Spleen (tissue), 7 donors: ENCODE results near the gene RILPL1.

Experiments used
- POLR2AphosphoS5 ChIP-seq, 3 donors: sonication (generic); formaldehyde crosslinking; IDR thresholded peaks; one replicate each; pipeline ENCODE4 v1.5.1; 2017; ENCODE audit warnings: antibody characterized with exemption in 3 of 3
- TF ChIP-seq, protein P1 (sequence below), 11 experiments: fragments of 200-600 bp in 7 of 11; fragments of 450-650 bp in 4 of 11; sonication (generic) in 4 of 11; IDR thresholded peaks in 8 of 11; conservative IDR thresholded peaks in 3 of 11; 1 replicate in 7 of 11; 2 replicates in 4 of 11; pipeline versions ENCODE4 v1.4.0 to v1.8.0; 2016 to 2021; ENCODE audit warnings: antibody characterized with exemption in 11 of 11, inconsistent platforms in 4 of 11, mild to moderate bottlenecking in 1 of 11
- donor health status: DM: no; HTN: no; CAD: no; lungs with moderate emphysema.
- donor health status: DM: no; HTN: no; CAD: no.
- donor health status: DM: no; HTN: no; CAD: no.

GRCh38 chr12:123436017-123436964 lies 97.2 kb downstream of the RILPL1 start, which contains the start of gene RILPL2:
- TF ChIP-seq, protein P1, sequence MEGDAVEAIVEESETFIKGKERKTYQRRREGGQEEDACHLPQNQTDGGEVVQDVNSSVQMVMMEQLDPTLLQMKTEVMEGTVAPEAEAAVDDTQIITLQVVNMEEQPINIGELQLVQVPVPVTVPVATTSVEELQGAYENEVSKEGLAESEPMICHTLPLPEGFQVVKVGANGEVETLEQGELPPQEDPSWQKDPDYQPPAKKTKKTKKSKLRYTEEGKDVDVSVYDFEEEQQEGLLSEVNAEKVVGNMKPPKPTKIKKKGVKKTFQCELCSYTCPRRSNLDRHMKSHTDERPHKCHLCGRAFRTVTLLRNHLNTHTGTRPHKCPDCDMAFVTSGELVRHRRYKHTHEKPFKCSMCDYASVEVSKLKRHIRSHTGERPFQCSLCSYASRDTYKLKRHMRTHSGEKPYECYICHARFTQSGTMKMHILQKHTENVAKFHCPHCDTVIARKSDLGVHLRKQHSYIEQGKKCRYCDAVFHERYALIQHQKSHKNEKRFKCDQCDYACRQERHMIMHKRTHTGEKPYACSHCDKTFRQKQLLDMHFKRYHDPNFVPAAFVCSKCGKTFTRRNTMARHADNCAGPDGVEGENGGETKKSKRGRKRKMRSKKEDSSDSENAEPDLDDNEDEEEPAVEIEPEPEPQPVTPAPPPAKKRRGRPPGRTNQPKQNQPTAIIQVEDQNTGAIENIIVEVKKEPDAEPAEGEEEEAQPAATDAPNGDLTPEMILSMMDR (IDR thresholded peaks at IDR 0.05 in 8 of 11, conservative IDR thresholded peaks at IDR 0.05 in 3 of 11), result peak in 4 of 11 experiments; percentile 33 to 43 (median 36)
- peak; percentile 98 for TF ChIP-seq POLR2AphosphoS5 (IDR thresholded peaks at IDR 0.05)
